ENCODE measurements around the gene DGKB.

DGKB gene

DNA sequence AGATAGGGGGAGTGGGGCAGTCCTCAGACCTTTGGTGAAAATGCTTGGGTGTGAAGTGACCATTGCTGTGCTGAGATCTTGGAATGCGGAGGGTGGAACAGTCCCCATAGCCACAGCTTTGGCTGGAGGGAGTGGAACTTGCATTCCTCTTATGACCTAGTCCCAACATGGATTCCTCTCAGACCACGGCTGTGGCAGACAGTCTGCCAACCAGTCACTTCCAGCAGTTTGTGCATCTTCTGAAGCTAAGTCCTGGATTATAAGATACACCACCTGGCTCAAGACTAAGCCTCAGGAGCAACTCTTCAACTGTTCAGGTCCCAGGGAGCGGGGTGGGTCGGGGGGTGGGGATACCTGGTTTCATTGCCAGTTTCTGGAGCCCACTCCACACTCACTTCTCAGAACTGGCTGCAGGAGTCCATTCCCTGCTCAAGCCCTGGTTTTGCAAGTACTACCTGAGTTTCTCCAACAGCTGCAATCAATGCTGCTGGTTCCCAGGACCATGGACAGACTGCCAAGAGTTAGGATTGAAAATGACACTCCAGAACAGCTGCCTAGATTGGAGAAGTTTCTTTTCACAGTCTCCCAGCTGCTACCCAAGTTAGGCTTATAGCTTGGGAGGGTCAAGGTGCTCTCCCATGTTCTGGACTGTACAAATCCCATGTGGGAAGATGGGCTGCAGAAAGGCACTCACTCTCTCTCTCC is 29.1 kb upstream of the DGKB start:
- DNase-seq (ENCODE audit: low spot score), result no peak
- TF ChIP-seq, protein P1, sequence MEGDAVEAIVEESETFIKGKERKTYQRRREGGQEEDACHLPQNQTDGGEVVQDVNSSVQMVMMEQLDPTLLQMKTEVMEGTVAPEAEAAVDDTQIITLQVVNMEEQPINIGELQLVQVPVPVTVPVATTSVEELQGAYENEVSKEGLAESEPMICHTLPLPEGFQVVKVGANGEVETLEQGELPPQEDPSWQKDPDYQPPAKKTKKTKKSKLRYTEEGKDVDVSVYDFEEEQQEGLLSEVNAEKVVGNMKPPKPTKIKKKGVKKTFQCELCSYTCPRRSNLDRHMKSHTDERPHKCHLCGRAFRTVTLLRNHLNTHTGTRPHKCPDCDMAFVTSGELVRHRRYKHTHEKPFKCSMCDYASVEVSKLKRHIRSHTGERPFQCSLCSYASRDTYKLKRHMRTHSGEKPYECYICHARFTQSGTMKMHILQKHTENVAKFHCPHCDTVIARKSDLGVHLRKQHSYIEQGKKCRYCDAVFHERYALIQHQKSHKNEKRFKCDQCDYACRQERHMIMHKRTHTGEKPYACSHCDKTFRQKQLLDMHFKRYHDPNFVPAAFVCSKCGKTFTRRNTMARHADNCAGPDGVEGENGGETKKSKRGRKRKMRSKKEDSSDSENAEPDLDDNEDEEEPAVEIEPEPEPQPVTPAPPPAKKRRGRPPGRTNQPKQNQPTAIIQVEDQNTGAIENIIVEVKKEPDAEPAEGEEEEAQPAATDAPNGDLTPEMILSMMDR (conservative IDR thresholded peaks at IDR 0.05; ENCODE audit: low read depth), result no peak
- ChIA-PET POLR2A (ENCODE audit: low non-redundant PET) (no interaction called here), CTCF (interaction anchor here (0.6 to 0.7 kb wide), 2 partner anchors 24 to 74 kb away, joined by 3 to 4 read pairs; no protein-coding TSS in a partner anchor)
- no peak overlapping the region for H3K27ac ChIP-seq

DNA sequence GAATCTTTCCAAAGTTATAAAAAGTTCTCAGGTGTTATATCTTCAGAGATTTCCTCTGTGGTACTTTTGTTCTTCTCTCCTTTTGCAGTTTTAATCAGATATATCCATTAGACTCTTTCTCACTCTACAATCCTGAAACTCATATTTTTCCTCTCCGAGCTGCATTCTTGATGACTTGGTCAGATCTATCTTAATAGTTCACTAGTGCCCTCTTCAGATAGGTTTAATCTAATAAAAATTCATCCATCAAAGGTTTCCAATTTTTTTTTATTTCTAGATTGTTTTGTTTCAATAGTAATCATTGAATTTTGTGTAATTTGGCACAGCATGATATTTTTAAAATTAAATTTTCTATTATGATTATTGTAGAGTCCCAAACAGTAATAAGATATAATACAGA is 21.8 kb upstream of the DGKB start:
- POLR2A ChIA-PET (ENCODE audit: low non-redundant PET), result interaction anchor here (0.6 kb wide), 1 partner anchor 164 kb away, joined by 3 read pairs; no protein-coding TSS in a partner anchor
- TF ChIP-seq, protein P1 (conservative IDR thresholded peaks at IDR 0.05; ENCODE audit: low read depth), result no peak
- no peak for DNase-seq (ENCODE audit: low spot score)
- CTCF ChIA-PET, result interaction anchor here (0.5 kb wide), 1 partner anchor 415 kb away, joined by 3 read pairs; no protein-coding TSS in a partner anchor
- H3K27ac ChIP-seq, result no peak overlapping the region

DNA sequence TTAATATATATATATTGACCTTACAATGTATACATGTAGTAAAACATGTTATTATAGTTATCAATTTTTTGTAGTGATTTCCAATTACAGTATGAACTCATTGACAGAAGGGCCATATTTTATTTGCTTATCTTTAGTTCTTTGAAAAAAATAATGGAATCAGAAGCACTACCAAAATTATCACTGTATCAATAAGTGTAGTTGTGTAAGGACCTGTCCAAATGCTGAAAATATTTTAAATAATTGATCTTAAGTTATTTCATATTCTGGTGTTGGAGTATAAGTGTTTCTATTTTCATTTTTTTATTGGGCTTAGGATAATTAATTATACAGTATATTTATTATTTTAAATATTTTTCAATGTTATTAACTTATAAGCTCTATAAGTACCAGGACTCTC is 8.5 kb upstream of the DGKB start:
- DNase-seq (ENCODE audit: low spot score), result no peak
- ChIA-PET CTCF (no interaction called here), POLR2A (ENCODE audit: low non-redundant PET) (no interaction called here)
- TF ChIP-seq, protein P1 (conservative IDR thresholded peaks at IDR 0.05; ENCODE audit: low read depth), result no peak
- no peak overlapping the region for H3K27ac ChIP-seq

DNA sequence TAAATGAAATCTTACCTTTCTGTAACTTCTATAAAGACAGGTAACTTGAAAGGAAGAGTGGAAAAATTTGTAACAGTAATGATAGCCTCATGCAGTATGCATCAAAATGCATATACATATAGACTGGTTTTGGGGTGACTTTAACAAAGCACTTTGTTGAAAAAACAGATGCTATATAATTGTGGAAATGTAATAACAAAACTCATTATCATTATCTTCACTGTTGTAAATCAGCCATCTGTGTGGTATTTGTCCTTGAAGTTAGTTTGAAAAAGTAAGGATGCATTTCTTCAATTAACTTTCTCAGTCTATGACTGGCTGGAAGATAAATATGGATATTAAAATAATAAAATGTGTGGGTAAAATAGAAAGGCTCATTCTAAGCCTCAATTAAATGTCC is 6.1 kb upstream of the DGKB start:
- no peak overlapping the region for H3K27ac ChIP-seq
- ChIA-PET POLR2A (ENCODE audit: low non-redundant PET) (no interaction called here), CTCF (interaction anchor here (0.6 kb wide), 1 partner anchor 1932 kb away, joined by 3 read pairs; no protein-coding TSS in a partner anchor)
- DNase-seq (ENCODE audit: low spot score), result no peak
- TF ChIP-seq, protein P1 (conservative IDR thresholded peaks at IDR 0.05; ENCODE audit: low read depth), result no peak

DNA sequence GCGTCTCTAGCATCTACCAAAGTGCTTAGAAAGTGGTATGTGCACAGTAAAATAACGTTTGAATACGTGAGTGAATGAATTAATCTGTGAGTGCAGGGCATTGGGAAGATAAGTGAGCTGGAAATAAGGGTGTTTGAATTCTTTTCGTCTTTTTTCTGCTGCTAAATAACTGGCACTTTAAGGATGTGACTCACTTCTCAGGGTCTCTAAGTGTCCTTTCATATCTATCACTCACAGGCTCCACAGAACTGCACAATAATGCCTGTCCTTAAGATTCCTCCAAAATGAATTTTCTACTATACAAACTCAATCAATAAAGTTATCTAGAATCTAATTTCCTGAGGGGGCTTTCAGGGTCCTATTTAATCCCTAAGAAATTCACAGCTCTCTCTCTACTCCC is 3.2 kb upstream of the DGKB start:
- DNase-seq (ENCODE audit: low spot score), result no peak
- ChIA-PET POLR2A (ENCODE audit: low non-redundant PET) (no interaction called here), CTCF (no interaction called here)
- no peak overlapping the region for H3K27ac ChIP-seq
- TF ChIP-seq, protein P1 (conservative IDR thresholded peaks at IDR 0.05; ENCODE audit: low read depth), result no peak

DNA sequence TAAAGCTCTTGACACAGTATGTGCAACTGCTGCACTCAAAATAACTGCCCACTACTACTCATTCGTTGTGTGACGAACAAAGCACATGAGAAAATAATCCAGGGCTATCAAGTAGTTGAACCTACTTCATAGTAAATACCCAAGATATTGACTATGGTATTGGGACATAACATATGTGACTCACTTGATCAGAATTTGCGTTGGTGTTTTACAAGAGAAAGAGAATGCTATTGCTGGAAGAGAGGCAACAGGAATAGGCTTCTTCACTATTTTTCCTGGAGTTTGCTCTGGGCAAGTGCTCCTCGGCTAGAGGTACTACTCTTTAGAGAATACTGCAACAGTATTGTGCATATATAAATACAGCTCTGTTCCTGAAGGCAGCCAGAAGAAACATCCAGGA is 2.5 kb downstream of the DGKB start:
- POLR2A ChIA-PET (ENCODE audit: low non-redundant PET), result no interaction called here
- H3K27ac ChIP-seq, result no peak overlapping the region

More for the DNA sequence above, 2.5 kb downstream of the DGKB start:
- DNase-seq (ENCODE audit: low spot score), result no peak
- TF ChIP-seq, protein P1 (conservative IDR thresholded peaks at IDR 0.05; ENCODE audit: low read depth), result no peak
- CTCF ChIA-PET, result no interaction called here

Measured in RWPE1 (cell line).